OCI-LY1 (cell line): Measurements from ENCODE around the gene IRF7.

ENCODE experiments used
- EZH2 ChIP-seq: fragments of 200-600 bp; sonication (generic), shearing (Covaris generic); IDR thresholded peaks from 2 replicates; pipeline ENCODE4 v1.8.0; 2017; ENCODE audit warnings: borderline replicate concordance, mixed run types, mild to moderate bottlenecking, antibody characterized with exemption, low read length, moderate library complexity, mixed read lengths
- TF ChIP-seq, protein P1 (sequence below): fragments of 200-600 bp; sonication (generic), shearing (Covaris generic); IDR thresholded peaks from 2 replicates; pipeline ENCODE4 v1.5.1; 2017; ENCODE audit warnings: mild to moderate bottlenecking, antibody characterized with exemption, low read length, moderate library complexity, mixed read lengths

DNA sequence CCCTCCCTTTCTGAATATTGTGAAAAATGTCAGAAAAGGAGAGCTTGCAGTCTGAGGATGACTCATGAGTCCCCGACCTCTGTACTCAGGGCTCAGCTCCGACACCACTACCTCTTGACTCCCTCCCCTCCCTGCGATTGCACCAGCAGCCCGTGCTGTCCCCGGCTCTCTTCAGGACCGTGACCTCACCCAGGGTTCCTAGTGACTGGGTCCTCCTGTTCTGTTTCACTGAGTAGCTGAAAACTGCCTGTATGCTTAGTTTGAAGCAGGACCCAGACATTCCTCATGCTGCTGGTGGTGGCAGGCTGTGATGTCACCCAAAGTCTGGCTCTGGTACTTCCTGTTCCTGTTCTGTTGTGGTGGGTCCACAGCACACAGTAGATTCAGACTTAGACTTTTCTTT lies 27.8 kb downstream of the IRF7 start:
- TF ChIP-seq, protein P1, sequence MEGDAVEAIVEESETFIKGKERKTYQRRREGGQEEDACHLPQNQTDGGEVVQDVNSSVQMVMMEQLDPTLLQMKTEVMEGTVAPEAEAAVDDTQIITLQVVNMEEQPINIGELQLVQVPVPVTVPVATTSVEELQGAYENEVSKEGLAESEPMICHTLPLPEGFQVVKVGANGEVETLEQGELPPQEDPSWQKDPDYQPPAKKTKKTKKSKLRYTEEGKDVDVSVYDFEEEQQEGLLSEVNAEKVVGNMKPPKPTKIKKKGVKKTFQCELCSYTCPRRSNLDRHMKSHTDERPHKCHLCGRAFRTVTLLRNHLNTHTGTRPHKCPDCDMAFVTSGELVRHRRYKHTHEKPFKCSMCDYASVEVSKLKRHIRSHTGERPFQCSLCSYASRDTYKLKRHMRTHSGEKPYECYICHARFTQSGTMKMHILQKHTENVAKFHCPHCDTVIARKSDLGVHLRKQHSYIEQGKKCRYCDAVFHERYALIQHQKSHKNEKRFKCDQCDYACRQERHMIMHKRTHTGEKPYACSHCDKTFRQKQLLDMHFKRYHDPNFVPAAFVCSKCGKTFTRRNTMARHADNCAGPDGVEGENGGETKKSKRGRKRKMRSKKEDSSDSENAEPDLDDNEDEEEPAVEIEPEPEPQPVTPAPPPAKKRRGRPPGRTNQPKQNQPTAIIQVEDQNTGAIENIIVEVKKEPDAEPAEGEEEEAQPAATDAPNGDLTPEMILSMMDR: no peak
- TF ChIP-seq EZH2: no peak
